ENCODE measurements around the gene CFAP58. TPM values are rescaled to one million over a fixed set of nuclear protein-coding genes. Genes with fewer than 3 reads are reported as not detected.

Gene CFAP58
- total RNA-seq, 4 donors from 2014 or later: 0.13 to 0.41 (median 0.19) TPM; not detected in 1

- Histone ChIP-seq H3K36me3 (no peaks in the 10 kb centered on the region), H3K4me3 (no peak overlapping the region), H3K9me3 (no peaks in the 10 kb centered on the region), H3K4me1 (peaks cover 13 to 56% (median 15%) of the 10 kb centered on the region in 3 donors), H3K27me3 (no peaks in the 10 kb centered on the region), H3K27ac (peak overlapping the region; percentile 63 to 86 (median 78))
- 0 to 20% methylated on average over 1 to 2 of the region's 2 CpGs for WGBS, 2 donors
- DNase-seq: no peak
- intact Hi-C loops (cut with DNase I): loop anchor here (5.0 kb wide), 1 partner anchor 59 kb away; no protein-coding TSS in a partner anchor
- no peak for TF ChIP-seq POLR2A (IDR thresholded peaks at IDR 0.05)
- no peak for TF ChIP-seq CTCF (IDR thresholded peaks at IDR 0.05)
These were observed 2.5 kb upstream of the CFAP58 start for GRCh38 chr10:104351061-104351702.

DNA sequence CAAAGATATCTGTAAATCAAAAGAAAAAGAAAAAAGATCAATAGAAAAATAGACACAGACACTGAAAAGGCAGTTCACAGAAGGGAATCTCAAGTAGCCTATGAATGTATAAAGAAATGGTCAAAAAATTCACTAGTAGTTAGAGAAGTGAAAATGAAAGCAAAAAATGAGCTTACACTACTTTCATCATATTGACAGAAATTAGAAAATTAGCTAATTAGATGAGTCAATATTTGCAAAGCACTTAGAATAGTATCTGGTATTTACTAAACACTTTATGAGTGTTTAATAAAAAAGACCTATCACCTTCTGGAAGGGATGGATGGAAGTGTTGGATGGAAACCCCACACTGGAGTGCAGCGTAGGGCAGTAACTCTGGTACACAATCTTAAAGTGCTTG, 1.7 kb upstream of the CFAP58 start:
- TF ChIP-seq CTCF (IDR thresholded peaks at IDR 0.05): no peak
- no peak for TF ChIP-seq POLR2A (IDR thresholded peaks at IDR 0.05)
- WGBS, 2 donors: 72 to 85% methylated on average over 1 of the region's 1 CpG
- peaks cover 13 to 56% (median 15%) of the 10 kb centered on the region in 3 donors for H3K4me1 ChIP-seq
- intact Hi-C loops (cut with DNase I): loop anchor here (5.0 kb wide), 1 partner anchor 60 kb away; no protein-coding TSS in a partner anchor
- peak overlapping the region in 3 of 4 donors; percentile 63 to 85 (median 71) for H3K27ac ChIP-seq
- no peak for DNase-seq
- no peak overlapping the region for H3K4me3 ChIP-seq
- H3K36me3 ChIP-seq: no peaks in the 10 kb centered on the region
- no peaks in the 10 kb centered on the region for H3K9me3 ChIP-seq
- H3K27me3 ChIP-seq: no peaks in the 10 kb centered on the region

DNA sequence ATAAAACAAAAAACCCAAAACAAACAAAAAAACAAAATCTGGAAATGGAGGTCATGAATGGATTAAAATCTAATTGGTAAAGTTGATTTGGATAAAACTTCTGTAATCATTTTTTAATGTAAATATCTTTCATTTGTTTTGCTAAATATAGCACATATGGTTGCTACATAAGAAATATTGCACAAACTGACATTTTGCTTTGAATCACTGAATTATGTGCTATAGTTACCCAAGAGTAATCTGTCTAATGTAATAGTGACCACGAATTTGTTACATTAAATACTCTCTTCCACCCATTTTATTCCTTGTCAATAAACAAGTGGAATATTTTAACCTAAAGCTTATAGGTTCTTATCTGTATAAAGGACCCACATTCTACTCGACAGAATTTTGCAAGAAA, 6.2 kb downstream of the CFAP58 start:
- TF ChIP-seq CTCF (IDR thresholded peaks at IDR 0.05) (no peak), POLR2A (IDR thresholded peaks at IDR 0.05) (no peak)
- no peak overlapping the region for H3K4me3 ChIP-seq
- intact Hi-C loops (cut with DNase I): no loop called here
- DNase-seq: no peak
- no peaks in the 10 kb centered on the region for H3K4me1 ChIP-seq
- 23 to 51% methylated on average over 1 to 2 of the region's 2 CpGs for WGBS, 2 donors
- no peaks in the 10 kb centered on the region for H3K36me3 ChIP-seq
- H3K27me3 ChIP-seq: peaks cover 0 to 14% (median 0%) of the 10 kb centered on the region in 4 donors
- H3K27ac ChIP-seq: no peak overlapping the region
- H3K9me3 ChIP-seq: no peaks in the 10 kb centered on the region

DNA sequence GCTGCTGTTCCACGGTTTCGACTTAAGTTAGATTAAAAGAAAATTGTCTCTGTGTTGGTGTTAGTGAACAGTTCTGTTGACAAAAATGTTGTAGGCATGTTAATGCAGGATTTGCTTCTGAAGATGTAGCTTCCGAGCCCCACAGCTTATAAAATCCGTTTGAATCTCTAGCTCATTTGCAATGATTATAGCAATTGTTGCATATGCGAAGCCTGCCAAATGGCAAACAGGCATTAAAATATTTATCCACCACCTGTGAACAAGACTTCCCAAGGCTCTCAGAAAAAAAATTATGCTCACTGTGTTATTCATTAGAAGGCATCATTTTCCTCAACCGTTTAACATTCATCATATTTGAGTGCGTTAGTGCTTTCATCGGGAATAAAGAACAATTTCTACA, 14.3 kb downstream of the CFAP58 start:
- intact Hi-C loops (cut with DNase I): no loop called here
- Histone ChIP-seq H3K27ac (no peak overlapping the region), H3K36me3 (no peaks in the 10 kb centered on the region), H3K9me3 (peaks cover 0 to 16% (median 0%) of the 10 kb centered on the region in 3 donors), H3K27me3 (peaks cover 0 to 65% (median 0%) of the 10 kb centered on the region in 4 donors), H3K4me1 (no peaks in the 10 kb centered on the region), H3K4me3 (no peak overlapping the region)
- no peak for DNase-seq
- no peak for TF ChIP-seq CTCF (IDR thresholded peaks at IDR 0.05)
- no peak for TF ChIP-seq POLR2A (IDR thresholded peaks at IDR 0.05)
- WGBS, 2 donors: 60 to 61% methylated on average over 8 of the region's 8 CpGs

DNA sequence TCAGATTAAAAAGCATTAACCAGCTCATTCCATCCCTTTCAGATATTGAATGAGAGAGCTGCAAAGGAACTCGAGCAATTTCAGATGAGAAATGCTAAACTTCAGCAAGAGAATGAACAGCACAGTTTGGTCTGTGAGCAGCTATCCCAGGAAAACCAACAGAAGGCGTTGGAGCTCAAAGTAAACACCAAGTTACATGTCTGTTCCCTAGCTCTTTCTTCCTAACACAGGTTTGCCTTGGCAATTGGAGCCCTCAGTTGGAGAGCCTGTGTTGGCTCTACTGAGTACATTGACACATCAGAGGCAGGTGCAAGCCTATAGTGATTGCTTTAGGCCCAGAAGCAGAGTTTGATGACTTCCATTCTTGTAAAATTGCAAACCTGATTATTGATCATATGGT, 14.7 kb downstream of the CFAP58 start:
- Histone ChIP-seq H3K36me3 (no peaks in the 10 kb centered on the region), H3K9me3 (peaks cover 0 to 16% (median 0%) of the 10 kb centered on the region in 3 donors), H3K4me3 (no peak overlapping the region), H3K27me3 (peaks cover 0 to 68% (median 0%) of the 10 kb centered on the region in 4 donors), H3K4me1 (no peaks in the 10 kb centered on the region), H3K27ac (no peak overlapping the region)
- no peak for TF ChIP-seq CTCF (IDR thresholded peaks at IDR 0.05)
- no peak for TF ChIP-seq POLR2A (IDR thresholded peaks at IDR 0.05)
- WGBS, 2 donors: 50 to 58% methylated on average over 2 of the region's 2 CpGs
- DNase-seq: no peak
- intact Hi-C loops (cut with DNase I): no loop called here
